DMS79 (cell line): ENCODE data around the gene LZIC.
"Not testable (repeated sequence)": the region's sequence is repeated elsewhere in the genome, so short reads cannot be mapped to it uniquely, and the experiment has no call there.

Source experiments
- DNase-seq: peaks from one replicate; lab custom pipeline; 2025; lab: John Stamatoyannopoulos, UW

The LZIC gene

DNA sequence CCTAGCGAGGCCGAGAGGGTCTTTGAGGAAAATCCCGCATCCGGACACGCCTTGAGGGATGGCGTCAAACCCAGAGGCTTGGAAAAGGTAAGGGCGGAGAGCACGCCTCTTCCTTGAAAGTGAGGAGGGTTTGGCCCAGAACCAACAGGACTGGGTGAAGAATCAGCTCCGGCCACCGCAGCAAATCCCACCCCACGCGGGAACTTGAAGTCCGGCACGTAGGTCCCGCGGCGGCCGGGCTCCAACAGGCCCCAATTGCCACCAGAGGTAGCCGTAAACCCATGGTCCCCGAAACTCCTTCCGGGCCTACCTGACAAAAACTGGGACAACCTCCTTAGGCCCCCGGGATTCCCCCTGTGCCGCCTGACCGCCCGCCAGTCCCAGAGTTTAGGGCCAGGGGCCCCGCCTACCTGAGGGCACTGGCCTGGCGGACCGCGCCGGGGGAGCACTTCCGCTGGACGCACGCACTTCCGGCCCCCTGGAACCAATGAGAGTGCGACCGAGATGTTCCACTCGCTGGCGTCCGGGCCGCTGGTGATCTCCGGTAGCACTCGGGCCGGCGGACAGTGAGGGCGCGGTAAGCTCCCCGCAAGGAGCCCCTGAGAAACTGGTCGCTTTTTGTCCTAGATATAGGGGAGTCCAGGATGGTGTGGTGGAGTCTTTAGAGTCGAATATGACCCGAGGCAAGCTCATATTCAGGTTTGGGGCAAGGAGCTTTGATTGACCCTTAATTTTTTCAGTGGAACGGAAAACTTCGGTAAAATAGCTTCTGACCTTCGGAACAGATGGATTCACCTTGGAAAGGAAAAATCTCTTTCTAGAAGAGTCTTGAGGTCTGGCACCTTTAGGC, at the start of gene LZIC, which contains the start of gene NMNAT1:
Gene LZIC, minus strand, starts transcription at position 453 of the 850 bp plus-strand sequence. CDS start 6,772 bp downstream, outside the sequence.
Gene NMNAT1, plus strand, starts transcription at position 537 of the 850 bp plus-strand sequence. CDS start 28,599 bp downstream, outside the sequence.
- peak; percentile 80 for DNase-seq

DNA sequence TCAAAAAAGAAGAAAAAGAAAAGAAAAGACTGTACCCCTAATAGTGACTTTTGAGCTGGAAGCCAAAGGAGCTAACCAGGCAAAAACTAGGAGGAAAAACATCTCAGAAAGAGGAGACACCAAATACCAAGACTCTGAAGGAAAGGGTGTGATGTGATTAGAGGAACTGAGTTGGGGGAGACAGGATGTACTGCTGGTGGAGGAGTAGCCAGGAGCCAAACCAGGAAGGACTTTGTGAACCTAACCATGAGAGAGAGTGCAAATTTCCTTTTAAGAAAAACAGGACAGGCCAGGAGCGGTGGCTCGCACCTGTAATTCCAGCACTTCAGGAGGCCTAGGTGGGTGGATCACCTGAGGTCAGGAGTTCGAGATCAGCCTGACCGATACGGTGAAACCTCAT, 49.7 kb upstream of the LZIC start:
- DNase-seq: no peak

DNA sequence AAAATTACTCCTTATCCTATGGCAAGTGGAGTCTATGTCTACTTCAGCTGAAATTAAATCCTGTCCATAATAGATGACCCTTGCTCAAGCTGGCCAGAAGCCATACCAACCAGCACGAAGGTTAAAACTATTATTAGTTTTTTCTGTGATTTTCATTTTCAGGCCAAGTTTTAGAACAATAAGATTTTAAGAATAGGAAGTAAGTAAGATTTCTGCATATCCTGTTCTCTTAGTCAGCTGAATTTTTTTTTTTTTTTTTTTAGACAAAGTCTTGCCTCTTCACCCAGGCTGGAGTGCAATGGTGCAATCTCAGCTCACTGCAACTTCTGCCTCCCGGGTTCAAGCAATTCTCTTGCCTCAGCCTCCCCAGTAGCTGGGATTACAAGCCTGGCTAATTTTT, 47.8 kb upstream of the LZIC start:
- DNase-seq: no peak

DNA sequence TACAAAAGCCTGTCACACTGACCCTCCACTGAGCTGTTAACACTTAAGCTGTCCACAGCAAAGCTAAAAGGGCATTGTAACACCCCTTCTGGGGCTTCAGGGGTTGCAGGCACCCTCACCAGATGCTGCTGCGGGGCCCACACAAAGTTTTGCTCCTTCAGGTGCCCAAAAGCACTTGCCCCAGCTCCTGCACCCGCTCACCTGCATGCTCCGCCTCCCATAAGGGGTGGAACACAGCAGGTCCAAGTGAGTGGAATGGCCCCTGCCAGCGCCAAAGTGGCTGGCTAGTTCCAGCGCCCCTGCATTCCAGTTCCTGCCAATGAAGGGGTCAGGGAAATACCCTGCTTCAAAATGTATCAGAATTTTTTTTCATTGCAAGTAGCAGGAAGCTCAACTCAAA, 46.6 kb upstream of the LZIC start:
- DNase-seq: no peak

- no peak for DNase-seq
Measured at GRCh38 chr1:9985001-9985400, 41.8 kb upstream of the LZIC start.

- no peak for DNase-seq
Measured at GRCh38 chr1:9984253-9984652, 41.1 kb upstream of the LZIC start.

GRCh38 chr1:9960706-9961562, 17.7 kb upstream of the LZIC start:
- peak; percentile 8 for DNase-seq

GRCh38 chr1:9960011-9960410, 16.8 kb upstream of the LZIC start:
- DNase-seq: no peak

DNA sequence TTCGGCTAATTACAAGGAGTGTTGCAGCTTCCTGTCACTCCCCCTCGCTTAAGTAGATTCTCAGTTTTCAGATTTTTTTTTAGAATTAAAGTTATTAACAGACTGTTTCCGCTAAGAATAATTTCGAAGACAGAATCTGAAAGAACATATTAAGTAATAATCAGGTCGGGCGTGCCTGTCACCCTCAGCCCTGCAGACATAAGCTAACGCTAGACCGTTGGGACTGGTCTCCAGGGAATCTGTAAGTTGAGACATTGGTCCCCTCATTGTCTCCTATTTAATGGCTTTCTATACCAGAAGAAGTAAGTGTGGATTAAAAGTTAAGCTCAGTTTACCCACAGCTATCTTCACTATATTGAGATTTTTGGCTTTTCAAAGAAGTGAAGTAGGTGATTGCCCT, 14.5 kb upstream of the LZIC start:
- no peak for DNase-seq

GRCh38 chr1:9946315-9946714, 3.1 kb upstream of the LZIC start:
- no peak for DNase-seq

DNA sequence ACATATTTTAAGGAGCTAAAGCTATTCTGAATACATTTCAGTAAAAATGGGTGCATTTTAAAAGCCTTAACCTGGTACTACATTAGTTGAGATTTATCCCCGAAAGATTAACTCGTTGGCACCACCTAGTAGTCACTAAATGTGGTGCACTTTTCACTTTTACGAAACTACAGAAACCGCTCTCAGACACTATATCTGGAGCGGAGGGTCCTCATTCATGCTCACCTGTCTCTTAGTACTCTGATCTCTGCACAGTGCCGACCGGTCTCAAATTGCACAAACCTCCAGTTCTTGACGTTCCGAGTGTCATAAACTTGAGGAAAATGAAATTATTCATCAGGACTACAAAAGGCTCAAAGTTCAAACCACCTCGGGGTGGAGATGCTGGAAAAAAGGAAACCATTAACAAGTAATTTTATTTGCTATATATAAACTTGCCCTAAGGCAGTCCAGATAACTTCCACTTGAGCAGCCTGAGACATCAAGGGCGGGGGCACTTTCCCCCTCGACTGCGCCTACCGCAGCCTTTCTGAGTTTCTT, 722 bp downstream of the LZIC start:
- DNase-seq: peak; percentile 20

DNA sequence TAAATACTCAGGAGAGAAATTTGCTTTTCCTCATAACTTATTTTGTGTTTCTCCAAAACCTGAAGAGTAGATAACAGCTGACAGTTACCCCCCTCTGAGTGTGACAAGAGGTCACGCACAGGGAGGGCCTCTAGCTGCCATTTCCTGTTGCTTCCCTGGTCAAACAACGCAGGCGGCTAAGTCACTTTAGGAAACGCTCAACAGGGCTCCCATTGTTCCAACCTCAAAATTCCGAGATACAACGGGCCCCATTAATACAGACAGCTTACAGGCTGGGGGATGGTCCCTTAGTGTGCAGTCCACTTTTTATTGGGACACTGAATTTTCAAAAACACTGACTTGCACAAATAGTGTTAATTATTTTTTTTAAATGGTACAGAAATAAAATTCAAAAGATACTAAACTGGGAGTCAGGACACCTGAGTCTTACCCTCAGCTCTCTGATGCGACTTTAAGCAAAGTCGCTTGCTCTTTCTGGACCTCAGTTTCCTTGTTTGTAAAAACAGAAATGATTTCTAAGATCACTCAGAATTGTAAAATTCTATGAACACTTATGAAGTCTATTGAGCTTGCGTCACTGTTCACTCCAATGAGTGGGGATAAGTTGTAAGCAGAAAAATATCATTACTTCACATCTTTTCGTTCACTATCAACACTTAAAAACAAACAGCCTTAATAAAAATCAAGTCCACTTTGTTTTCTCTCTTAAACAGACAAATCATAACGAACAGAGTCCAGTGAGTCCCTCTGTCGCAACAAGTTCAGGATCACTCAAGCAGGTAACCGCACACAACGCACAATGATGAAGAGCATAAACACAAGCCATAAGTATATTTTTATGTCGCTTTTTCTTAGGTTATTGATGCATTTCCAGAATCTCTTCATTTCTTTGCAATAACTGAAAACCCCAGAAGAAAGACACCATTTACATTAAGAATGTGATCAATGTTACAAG, 13.5 kb downstream of the LZIC start:
- no peak for DNase-seq

DNA sequence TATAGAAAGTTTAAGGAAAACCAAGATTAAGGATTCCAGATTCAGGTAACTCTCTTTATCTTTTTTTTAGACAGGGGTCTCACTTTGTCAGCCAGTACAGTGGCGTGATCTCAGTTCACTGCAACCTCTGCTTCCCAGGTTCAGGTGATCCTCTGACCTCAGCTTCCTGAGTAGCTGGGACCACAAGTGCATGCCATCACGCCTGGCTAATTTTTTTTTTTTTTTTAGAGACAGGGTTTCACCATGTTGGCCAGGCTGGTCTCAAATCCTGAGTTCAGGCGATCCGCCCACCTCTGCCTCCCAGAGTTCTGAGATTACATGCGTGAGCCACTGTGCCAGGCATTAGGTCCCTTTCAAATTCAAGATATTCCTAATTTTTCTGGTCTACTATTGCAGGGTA, 15.9 kb downstream of the LZIC start:
- DNase-seq: no peak

DNA sequence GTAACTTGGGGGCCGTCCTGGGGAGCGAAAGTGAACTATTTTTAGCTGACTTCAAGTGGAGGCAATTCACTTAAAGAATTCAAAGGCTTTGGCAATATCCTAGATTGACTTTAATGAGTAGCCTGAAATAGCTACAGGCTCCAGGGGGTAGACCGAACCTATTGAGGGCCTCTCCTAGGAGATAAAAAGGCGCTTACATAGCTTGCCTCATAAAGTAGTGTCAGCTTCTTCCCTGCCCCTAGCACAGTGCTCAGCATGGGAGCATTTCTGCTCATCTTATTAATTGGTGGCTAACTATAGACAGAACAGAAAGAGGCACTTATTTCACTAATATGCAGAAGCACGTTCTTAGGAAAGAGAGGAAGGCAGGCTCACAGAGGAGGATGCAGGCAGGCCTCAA, 20.8 kb downstream of the LZIC start:
- DNase-seq: no peak

- no peak for DNase-seq
Measured at GRCh38 chr1:9920606-9921005, 22.6 kb downstream of the LZIC start.

GRCh38 chr1:9917901-9918300, 25.3 kb downstream of the LZIC start:
- no peak for DNase-seq

DNA sequence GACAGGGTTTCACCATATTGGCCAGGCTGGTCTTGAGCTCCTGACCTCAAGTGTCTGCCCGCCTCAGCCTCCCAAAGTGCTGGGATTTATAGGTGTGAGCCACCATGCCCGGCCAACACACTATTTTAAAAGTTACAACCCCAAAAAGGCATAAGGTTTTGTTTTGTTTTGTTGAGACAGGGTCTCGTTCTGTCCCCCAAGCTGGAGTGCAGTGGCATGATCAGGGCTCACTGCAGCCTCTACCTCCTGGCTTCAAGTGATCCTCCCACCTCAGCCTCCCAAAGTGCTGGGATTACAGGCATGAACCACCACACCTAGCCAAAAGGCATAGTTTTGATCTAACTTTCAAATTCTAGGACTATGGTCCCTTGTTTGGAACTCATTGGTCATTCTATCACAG, 25.7 kb downstream of the LZIC start:
- not testable (repeated sequence) for DNase-seq

- DNase-seq: no peak
Measured at GRCh38 chr1:9916452-9916851, 26.7 kb downstream of the LZIC start.

DNA sequence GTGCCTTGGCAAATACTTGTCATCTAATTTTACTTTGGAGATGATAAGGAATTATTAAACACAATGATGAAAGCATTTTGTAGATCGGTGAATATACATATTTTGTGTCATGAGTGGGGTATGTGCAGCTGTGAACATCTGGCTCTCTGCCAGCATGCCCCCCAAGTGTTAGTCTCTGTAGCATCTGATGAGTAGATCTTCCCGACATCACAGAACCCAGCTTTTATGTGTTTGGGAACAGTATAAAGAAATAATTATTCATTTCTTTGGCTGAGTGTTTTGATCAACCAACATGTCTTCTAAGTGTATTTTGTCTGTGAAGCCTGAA, 28.6 kb downstream of the LZIC start:
- DNase-seq: no peak

- DNase-seq: no peak
Measured at GRCh38 chr1:9912264-9912936, 30.8 kb downstream of the LZIC start.
